ENCODE measurements around the gene ACADSB.

DNA sequence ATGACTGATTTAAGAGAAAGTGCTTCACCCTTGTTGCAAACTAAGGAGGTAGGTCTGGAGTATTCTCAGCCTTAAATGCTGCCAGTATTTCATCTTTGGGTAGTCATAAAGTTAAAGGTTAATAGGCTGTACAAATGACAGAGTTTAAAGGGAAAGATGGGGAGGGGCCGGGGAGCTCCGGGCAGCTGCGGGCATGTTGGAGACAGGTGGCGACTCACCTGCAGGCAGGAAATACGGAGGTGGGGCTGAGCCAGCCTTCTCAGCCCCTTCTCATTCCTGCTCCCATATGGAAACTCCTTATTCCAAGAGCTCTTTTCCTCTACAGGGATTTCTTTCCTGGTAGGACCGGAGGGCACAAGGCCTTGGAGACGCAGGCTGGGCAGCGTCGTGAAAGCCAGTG, 95.1 kb downstream of the ACADSB start:
- TF ChIP-seq, protein P1, sequence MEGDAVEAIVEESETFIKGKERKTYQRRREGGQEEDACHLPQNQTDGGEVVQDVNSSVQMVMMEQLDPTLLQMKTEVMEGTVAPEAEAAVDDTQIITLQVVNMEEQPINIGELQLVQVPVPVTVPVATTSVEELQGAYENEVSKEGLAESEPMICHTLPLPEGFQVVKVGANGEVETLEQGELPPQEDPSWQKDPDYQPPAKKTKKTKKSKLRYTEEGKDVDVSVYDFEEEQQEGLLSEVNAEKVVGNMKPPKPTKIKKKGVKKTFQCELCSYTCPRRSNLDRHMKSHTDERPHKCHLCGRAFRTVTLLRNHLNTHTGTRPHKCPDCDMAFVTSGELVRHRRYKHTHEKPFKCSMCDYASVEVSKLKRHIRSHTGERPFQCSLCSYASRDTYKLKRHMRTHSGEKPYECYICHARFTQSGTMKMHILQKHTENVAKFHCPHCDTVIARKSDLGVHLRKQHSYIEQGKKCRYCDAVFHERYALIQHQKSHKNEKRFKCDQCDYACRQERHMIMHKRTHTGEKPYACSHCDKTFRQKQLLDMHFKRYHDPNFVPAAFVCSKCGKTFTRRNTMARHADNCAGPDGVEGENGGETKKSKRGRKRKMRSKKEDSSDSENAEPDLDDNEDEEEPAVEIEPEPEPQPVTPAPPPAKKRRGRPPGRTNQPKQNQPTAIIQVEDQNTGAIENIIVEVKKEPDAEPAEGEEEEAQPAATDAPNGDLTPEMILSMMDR (IDR thresholded peaks at IDR 0.05; ENCODE audit: poor library complexity) = no peak
- TF ChIP-seq EZH2phosphoT487 (IDR thresholded peaks at IDR 0.05; ENCODE audit: low read depth, severe bottlenecking, unreplicated experiment) = no peak

Measured in hepatocyte (in vitro differentiated cells).